Fibroblast of villous mesenchyme (primary cell): Measurements from ENCODE around the gene RYK. TPM values are rescaled to one million over a fixed set of nuclear protein-coding genes. Genes with fewer than 3 reads are reported as not detected.
A peak's percentile ranks its signal among the peaks of the same experiment; 100 is the strongest.

Experiments
- DNase-seq: peaks from one replicate; pipeline ENCODE4 v3.0.0-alpha.2; 2010; ENCODE audit warnings: low read depth
- H3K4me3 ChIP-seq: 2 replicates; pipeline ENCODE4 v1.5.1; 2011; ENCODE audit warnings: low read depth, mild to moderate bottlenecking, low read length
- total RNA-seq: library from RNA; depleted of rRNA; stranded (reverse); fragments of >200 nt; gene quantifications from 2 replicates; pipeline ENCODE4 v1.2.3, GENCODE V29; 2012
- TF ChIP-seq, protein P1 (sequence below): IDR thresholded peaks from 2 replicates; pipeline ENCODE4 v1.5.1; 2012; ENCODE audit warnings: low read depth, mild to moderate bottlenecking, low read length; ENCODE audit not compliant: insufficient read depth

The RYK gene
- total RNA-seq, 1 donor: 161 TPM

DNA sequence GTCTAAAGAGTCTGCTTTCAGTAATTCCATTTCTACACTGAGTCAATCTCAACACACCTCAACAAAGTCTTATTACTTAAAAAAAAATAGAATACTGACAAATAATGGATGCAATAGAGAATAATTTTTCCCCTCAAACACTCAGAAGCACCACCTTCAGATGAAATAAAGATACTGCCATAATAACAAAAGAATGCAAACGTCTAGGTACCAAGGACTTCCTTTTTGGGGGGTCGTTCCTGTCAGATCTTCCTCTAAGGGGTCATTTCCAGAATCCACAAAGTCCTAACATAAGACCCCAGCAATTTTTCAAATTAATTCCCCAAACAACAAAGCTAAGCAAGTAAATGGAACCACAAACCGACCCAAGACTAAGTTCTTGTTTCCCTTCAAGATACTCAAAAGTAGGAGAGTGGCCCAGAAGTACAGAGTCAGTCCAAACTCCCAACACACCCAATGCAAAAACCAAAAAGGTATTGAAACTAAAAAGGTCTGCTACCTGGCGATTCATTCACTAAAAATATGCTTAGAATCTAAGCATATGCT is 1.3 kb downstream of the RYK start:
- H3K4me3 ChIP-seq: peak overlapping the region; percentile 77
- TF ChIP-seq, protein P1, sequence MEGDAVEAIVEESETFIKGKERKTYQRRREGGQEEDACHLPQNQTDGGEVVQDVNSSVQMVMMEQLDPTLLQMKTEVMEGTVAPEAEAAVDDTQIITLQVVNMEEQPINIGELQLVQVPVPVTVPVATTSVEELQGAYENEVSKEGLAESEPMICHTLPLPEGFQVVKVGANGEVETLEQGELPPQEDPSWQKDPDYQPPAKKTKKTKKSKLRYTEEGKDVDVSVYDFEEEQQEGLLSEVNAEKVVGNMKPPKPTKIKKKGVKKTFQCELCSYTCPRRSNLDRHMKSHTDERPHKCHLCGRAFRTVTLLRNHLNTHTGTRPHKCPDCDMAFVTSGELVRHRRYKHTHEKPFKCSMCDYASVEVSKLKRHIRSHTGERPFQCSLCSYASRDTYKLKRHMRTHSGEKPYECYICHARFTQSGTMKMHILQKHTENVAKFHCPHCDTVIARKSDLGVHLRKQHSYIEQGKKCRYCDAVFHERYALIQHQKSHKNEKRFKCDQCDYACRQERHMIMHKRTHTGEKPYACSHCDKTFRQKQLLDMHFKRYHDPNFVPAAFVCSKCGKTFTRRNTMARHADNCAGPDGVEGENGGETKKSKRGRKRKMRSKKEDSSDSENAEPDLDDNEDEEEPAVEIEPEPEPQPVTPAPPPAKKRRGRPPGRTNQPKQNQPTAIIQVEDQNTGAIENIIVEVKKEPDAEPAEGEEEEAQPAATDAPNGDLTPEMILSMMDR: no peak
- DNase-seq: no peak

- no peak for DNase-seq
- TF ChIP-seq, protein P1: no peak
- no peak overlapping the region for H3K4me3 ChIP-seq
Measured at GRCh38 chr3:134244921-134245320, 5.7 kb downstream of the RYK start.

DNA sequence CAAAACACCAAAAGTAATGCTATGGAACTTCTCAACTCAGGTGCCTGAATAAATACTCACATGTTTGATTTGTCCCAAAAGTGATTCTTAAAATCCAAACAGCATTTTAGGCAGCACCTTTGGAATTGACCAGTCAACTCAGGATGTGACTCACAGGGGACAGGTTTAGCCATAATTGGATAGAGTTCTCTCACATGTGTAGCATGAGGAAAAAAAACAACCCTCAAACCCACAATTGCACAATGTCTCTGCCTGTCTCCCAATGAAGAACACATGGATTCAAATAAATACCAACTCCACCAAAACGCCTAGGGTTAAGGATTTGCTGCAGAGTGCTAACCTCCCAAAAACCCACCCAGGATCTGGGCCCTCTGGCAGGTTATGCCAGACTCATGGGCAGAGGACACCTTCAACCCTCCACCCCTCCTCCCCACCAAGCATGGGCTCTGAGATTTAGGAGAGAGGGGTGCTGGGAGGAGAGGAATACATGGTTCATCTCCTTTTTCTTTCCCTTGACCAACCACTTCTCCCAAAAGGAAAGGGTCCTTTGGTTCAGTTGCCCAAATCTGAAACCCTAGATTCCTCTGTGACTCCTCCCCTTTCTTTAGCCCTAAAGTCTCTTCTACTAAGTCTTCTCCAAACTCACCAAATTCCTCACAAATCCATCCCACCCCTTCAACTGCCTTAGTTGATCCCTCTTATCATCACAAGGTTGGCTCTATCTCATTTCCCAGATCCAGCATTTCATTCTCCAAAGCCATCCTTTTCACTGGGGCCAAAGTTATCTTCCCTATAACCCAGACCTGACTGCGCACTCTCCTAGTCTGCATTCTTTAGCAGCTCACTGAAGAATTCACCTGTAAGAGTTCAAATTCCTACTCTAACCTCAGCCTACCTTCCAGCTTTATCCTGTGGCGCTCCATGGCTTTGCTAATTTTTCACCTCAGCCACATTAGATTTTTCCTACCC is 7.7 kb downstream of the RYK start:
- peak; percentile 92 for DNase-seq
- TF ChIP-seq, protein P1: no peak
- no peak overlapping the region for H3K4me3 ChIP-seq

GRCh38 chr3:134239538-134239937 is 11.1 kb downstream of the RYK start:
- DNase-seq: peak; percentile 33
- TF ChIP-seq, protein P1: no peak
- H3K4me3 ChIP-seq: no peak overlapping the region

DNA sequence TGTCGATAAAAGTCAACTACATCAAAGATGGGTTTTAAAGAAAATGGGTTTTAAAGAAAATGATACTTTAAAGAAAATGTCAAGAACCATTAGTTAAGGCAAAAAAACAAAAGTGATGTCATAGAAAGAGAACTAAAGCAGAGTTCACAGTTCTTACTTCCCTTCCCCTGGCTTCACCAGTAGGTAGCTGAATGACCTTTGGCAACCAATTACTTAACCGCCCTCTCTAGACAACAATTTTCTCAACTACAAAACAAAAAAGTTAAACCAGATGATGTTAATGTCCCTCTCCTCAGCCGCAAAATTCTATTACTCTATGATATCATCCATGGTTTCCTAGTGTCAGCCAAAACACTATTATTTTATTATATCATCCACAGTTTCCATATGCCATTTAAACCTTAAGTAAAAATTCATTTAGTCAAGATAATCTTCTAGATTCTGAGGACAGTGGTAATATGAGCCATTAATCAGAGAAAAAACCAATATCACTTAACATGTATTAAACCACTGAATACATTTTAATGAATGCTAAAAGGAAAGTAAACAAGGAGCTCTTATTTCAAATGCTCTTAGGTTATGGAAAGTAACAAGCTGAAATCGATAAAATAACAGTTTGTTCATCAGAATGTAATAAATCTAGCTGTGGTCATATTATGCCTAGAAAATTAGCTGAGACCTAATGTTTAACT is 13.1 kb downstream of the RYK start:
- DNase-seq: peak; percentile 30
- H3K4me3 ChIP-seq: no peak overlapping the region
- TF ChIP-seq, protein P1: no peak

DNA sequence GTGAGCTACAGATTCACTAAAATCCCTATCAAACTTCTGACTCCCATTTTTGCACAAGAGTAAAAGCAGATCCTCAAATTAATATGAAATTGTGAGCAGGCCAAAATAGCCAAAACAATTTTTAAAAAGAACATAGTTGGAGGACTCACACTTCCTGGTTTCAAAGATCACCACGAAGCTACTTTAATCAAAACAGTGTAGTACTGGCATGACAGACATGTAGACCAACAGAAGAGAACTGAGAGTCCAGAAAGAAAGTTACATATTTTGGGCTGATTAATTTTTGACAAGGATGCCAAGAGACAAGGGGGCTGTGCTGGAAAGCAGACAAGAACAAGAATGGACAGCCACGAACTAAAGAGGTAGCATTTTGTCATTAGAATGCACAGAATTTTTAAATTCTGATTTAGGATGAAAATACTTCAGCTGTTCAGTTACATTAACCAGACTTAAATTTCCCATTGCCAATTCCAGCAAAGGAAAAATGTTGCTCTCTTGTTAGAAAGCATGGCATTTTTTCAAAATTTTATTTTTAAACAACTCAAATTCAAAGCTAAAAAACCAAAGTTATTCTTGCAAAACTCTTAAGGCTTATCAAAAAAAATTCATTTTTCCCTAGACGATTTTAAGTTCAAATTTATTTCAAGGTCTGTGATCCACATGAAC is 14.0 kb downstream of the RYK start:
- DNase-seq: no peak

More for the DNA sequence above, 14.0 kb downstream of the RYK start:
- TF ChIP-seq, protein P1: no peak
- H3K4me3 ChIP-seq: no peak overlapping the region
